ENCODE data around the gene ZC3H7B.

Gene ZC3H7B

GRCh38 chr22:41315586-41315985 lies 14.3 kb downstream of the ZC3H7B start:
- no peak for TF ChIP-seq CTCF (IDR thresholded peaks at IDR 0.05; ENCODE audit: low read depth, low read length)
- no peak overlapping the region for H3K4me3 ChIP-seq (ENCODE audit: low read depth, low read length)

- TF ChIP-seq CTCF (IDR thresholded peaks at IDR 0.05; ENCODE audit: low read depth, low read length), result no peak
These were observed 19.3 kb downstream of the ZC3H7B start for GRCh38 chr22:41320416-41321240.

GRCh38 chr22:41324821-41325528 lies 23.6 kb downstream of the ZC3H7B start:
- TF ChIP-seq CTCF (IDR thresholded peaks at IDR 0.05; ENCODE audit: low read depth, low read length), result no peak
- no peak overlapping the region for H3K4me3 ChIP-seq (ENCODE audit: low read depth, low read length)

More at GRCh38 chr22:41320416-41321240, 19.3 kb downstream of the ZC3H7B start:
- no peak overlapping the region for H3K4me3 ChIP-seq (ENCODE audit: low read depth, low read length)

GRCh38 chr22:41327124-41327523 lies 25.8 kb downstream of the ZC3H7B start:
- TF ChIP-seq CTCF (IDR thresholded peaks at IDR 0.05; ENCODE audit: low read depth, low read length), result no peak
- no peak overlapping the region for H3K4me3 ChIP-seq (ENCODE audit: low read depth, low read length)

- TF ChIP-seq CTCF (IDR thresholded peaks at IDR 0.05; ENCODE audit: low read depth, low read length), result no peak
- no peak overlapping the region for H3K4me3 ChIP-seq (ENCODE audit: low read depth, low read length)
These were observed 28.8 kb downstream of the ZC3H7B start for GRCh38 chr22:41330169-41330568.

GRCh38 chr22:41332217-41332939 lies 31.1 kb downstream of the ZC3H7B start:
- TF ChIP-seq CTCF (IDR thresholded peaks at IDR 0.05; ENCODE audit: low read depth, low read length), result no peak
- no peak overlapping the region for H3K4me3 ChIP-seq (ENCODE audit: low read depth, low read length)

Data from WI38 (cell line).